DOHH2 (cell line): ENCODE measurements around the gene TRMT2A.

Experiments
- H3F3A ChIP-seq: fragments of 200-600 bp; sonication (generic), shearing (Covaris generic); 2 replicates; pipeline ENCODE4 v1.6.0; 2016; ENCODE audit warnings: antibody characterized with exemption, mild to moderate bottlenecking; ENCODE audit not compliant: control insufficient read depth, insufficient read depth
- H3K27ac ChIP-seq: fragments of 200-600 bp; sonication (generic); 2 replicates; pipeline ENCODE4 v1.5.1; 2014; ENCODE audit warnings: low read depth, mild to moderate bottlenecking, low read length, moderate library complexity
- H3K27me3 ChIP-seq: fragments of 200-600 bp; sonication (generic); 2 replicates; pipeline ENCODE4 v1.6.1; 2014; ENCODE audit warnings: mild to moderate bottlenecking, low read length, mixed read lengths; ENCODE audit not compliant: control insufficient read depth
- H3K36me3 ChIP-seq: fragments of 200-600 bp; sonication (generic); 2 replicates; pipeline ENCODE4 v1.6.1; 2014; ENCODE audit warnings: mild to moderate bottlenecking, low read length, moderate library complexity, mixed read lengths; ENCODE audit not compliant: control insufficient read depth
- H3K4me1 ChIP-seq: fragments of 200-600 bp; sonication (generic); 2 replicates; pipeline ENCODE4 v1.6.1; 2014; ENCODE audit warnings: mild to moderate bottlenecking, low read length, mixed read lengths; ENCODE audit not compliant: control insufficient read depth
- H3K4me2 ChIP-seq: fragments of 200-600 bp; sonication (generic); 2 replicates; pipeline ENCODE4 v1.6.0; 2014; ENCODE audit warnings: mild to moderate bottlenecking, low read length, moderate library complexity
- H3K4me3 ChIP-seq: fragments of 200-600 bp; sonication (generic); 2 replicates; pipeline ENCODE4 v1.5.1; 2014; ENCODE audit warnings: mild to moderate bottlenecking, low read length, mixed read lengths
- H3K79me2 ChIP-seq: fragments of 200-600 bp; sonication (generic); 2 replicates; pipeline ENCODE4 v1.6.1; 2014; ENCODE audit warnings: mild to moderate bottlenecking, low read length, mixed read lengths; ENCODE audit not compliant: control insufficient read depth
- H3K9me2 ChIP-seq: fragments of 200-600 bp; sonication (generic); replicated peaks from 2 replicates; pipeline ENCODE4 v1.6.1; 2014; ENCODE audit warnings: mild to moderate bottlenecking, low read length, mixed read lengths; ENCODE audit not compliant: control insufficient read depth
- H3K9me3 ChIP-seq: fragments of 200-600 bp; sonication (generic); 2 replicates; pipeline ENCODE4 v1.6.1; 2014; ENCODE audit warnings: antibody characterized with exemption, low read length, mixed read lengths; ENCODE audit not compliant: control insufficient read depth, insufficient read depth
- H4K20me1 ChIP-seq: fragments of 200-600 bp; sonication (generic); 2 replicates; pipeline ENCODE4 v1.6.0; 2014; ENCODE audit warnings: low read depth, mild to moderate bottlenecking, antibody characterized with exemption, low read length, moderate library complexity; ENCODE audit not compliant: control insufficient read depth, insufficient read depth
- EZH2phosphoT487 ChIP-seq: fragments of 200-600 bp; sonication (generic); IDR thresholded peaks from 2 replicates; pipeline ENCODE4 v1.6.1; 2017; ENCODE audit warnings: borderline replicate concordance, mild to moderate bottlenecking, antibody characterized with exemption, low read length, moderate library complexity, mixed read lengths
- TF ChIP-seq, protein P1 (sequence below): fragments of 200-600 bp; sonication (generic); IDR thresholded peaks from one replicate; pipeline ENCODE4 v1.5.1; 2014; ENCODE audit warnings: antibody characterized with exemption, mild to moderate bottlenecking, low read depth, low read length; ENCODE audit not compliant: poor library complexity, severe bottlenecking

TRMT2A gene

DNA sequence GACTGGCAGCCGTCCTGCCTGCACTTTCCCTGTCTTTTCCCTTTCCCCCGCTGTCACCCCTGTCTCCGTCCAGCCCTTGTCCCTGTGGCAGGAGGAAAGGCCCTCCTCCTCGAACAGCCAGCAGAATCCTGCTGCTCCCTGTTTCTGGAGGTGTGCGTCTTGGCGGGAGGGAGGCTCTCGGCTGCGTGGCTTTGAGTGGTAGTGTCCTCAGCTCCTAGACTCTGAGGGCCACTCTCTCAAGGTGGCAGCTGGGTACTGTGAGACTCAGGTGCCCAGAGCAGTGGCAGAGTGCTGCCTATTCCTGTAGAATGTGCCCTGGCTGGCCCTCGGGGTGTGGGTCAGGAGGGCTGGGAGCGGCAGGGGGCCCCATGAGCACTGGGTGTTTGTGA, 10.2 kb downstream of the TRMT2A start:
- H3K9me3 ChIP-seq: no peaks in the 10 kb centered on the region
- H3K9me2 ChIP-seq: no peaks in the 10 kb centered on the region
- no peak overlapping the region for H3K27ac ChIP-seq
- no peak overlapping the region for H3K4me2 ChIP-seq
- H3K36me3 ChIP-seq: peaks cover 85% of the 10 kb centered on the region
- H3K79me2 ChIP-seq: peaks cover 13% of the 10 kb centered on the region
- no peak overlapping the region for H3K4me3 ChIP-seq
- H4K20me1 ChIP-seq: no peaks in the 10 kb centered on the region
- no peaks in the 10 kb centered on the region for H3K27me3 ChIP-seq
- 0 out of 2 replicates have a peak, but pooled peaks cover 1% of the 10 kb centered on the region for H3K4me1 ChIP-seq
- peaks cover 13% of the 10 kb centered on the region for H3F3A ChIP-seq
- TF ChIP-seq, protein P1, sequence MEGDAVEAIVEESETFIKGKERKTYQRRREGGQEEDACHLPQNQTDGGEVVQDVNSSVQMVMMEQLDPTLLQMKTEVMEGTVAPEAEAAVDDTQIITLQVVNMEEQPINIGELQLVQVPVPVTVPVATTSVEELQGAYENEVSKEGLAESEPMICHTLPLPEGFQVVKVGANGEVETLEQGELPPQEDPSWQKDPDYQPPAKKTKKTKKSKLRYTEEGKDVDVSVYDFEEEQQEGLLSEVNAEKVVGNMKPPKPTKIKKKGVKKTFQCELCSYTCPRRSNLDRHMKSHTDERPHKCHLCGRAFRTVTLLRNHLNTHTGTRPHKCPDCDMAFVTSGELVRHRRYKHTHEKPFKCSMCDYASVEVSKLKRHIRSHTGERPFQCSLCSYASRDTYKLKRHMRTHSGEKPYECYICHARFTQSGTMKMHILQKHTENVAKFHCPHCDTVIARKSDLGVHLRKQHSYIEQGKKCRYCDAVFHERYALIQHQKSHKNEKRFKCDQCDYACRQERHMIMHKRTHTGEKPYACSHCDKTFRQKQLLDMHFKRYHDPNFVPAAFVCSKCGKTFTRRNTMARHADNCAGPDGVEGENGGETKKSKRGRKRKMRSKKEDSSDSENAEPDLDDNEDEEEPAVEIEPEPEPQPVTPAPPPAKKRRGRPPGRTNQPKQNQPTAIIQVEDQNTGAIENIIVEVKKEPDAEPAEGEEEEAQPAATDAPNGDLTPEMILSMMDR: no peak
- no peak for TF ChIP-seq EZH2phosphoT487

DNA sequence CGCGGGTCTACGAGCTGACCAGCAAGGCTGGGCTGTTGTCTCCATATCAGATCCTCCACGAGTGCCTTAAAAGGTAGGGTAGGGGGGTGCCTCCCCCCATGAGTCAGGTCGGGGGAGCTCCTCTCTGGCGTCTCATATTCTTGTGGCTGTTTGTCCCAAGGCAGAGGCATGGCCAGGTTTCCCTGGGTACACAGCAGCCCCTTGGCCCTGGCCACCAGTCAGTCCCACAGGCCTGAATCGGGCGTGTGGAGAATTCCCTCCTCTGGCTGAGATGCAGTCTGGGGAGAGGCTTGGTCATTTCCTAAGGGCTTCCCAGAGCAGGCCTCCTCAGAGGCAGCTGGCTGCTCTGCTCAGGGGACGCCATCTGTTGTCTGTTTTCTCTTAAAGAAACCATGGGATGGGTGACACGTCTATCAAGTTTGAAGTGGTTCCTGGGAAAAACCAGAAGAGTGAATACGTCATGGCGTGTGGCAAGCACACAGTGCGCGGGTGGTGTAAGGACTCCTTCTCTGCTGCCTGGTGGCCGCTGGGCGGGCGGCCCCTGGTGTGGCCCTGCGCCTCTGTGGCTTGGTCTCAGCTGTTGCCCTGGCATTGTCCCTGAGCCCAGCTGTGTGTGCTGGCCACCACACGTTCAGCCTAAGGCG, 10.7 kb downstream of the TRMT2A start:
- no peaks in the 10 kb centered on the region for H3K4me1 ChIP-seq
- no peak overlapping the region for H3K4me2 ChIP-seq
- no peaks in the 10 kb centered on the region for H3K9me2 ChIP-seq
- TF ChIP-seq EZH2phosphoT487: no peak
- TF ChIP-seq, protein P1: no peak
- no peaks in the 10 kb centered on the region for H3K27me3 ChIP-seq
- H3K79me2 ChIP-seq: peaks cover 16% of the 10 kb centered on the region
- H3K27ac ChIP-seq: no peak overlapping the region
- H3K9me3 ChIP-seq: no peaks in the 10 kb centered on the region
- H3F3A ChIP-seq: peaks cover 13% of the 10 kb centered on the region
- H4K20me1 ChIP-seq: no peaks in the 10 kb centered on the region
- no peak overlapping the region for H3K4me3 ChIP-seq
- H3K36me3 ChIP-seq: peaks cover 87% of the 10 kb centered on the region

DNA sequence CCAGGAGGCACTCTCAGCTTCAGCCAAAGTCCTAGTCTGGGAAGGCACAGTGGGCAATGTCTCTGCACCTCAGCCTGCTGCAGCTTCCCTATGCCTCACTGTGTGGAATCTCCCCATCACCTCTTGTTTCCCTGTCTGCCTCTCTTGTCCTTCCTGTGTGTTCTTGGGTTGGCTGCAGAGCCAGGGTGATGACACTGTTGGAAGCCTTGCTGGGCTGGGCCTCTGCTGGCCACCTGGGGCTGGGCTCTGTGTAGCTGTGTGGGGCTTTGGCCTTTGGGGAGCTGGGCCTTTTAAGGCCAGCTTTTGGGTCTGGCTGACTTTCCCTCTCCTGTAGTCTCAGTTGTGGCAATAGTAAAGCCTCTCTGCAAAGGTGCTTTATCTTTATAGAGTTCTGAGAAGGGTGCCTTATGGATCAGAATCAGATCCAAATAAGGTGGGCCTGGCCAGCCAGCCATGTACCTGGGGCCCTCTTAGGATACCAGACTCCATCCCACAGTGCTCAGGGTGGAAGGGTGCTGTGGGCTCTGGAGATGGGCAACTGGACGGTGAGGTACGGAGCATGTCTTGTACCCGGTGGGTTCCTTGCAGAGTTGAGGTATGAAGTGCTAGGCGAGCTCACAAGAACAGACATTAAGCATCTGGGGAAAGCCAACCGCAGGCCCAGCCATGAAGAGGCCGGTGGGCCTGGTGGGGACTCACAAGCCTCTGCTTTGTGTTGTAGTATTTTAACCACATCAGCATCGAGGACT, 11.4 kb downstream of the TRMT2A start:
- Histone ChIP-seq H3K27ac (no peak overlapping the region), H3F3A (peaks cover 8% of the 10 kb centered on the region), H3K79me2 (peaks cover 19% of the 10 kb centered on the region), H3K9me3 (no peaks in the 10 kb centered on the region), H3K27me3 (no peaks in the 10 kb centered on the region), H3K4me3 (no peak overlapping the region), H4K20me1 (no peaks in the 10 kb centered on the region), H3K9me2 (no peaks in the 10 kb centered on the region), H3K36me3 (peaks cover 87% of the 10 kb centered on the region), H3K4me1 (no peaks in the 10 kb centered on the region), H3K4me2 (no peak overlapping the region)
- TF ChIP-seq EZH2phosphoT487: no peak
- TF ChIP-seq, protein P1: no peak
